Medulla oblongata (tissue), 1 donor: Measurements from ENCODE around the gene COL13A1.

Experiments used
- DNase-seq: peaks from one replicate; pipeline ENCODE4 v3.0.0-alpha.2; 2015; ENCODE audit errors: extremely low spot score

COL13A1 gene

DNA sequence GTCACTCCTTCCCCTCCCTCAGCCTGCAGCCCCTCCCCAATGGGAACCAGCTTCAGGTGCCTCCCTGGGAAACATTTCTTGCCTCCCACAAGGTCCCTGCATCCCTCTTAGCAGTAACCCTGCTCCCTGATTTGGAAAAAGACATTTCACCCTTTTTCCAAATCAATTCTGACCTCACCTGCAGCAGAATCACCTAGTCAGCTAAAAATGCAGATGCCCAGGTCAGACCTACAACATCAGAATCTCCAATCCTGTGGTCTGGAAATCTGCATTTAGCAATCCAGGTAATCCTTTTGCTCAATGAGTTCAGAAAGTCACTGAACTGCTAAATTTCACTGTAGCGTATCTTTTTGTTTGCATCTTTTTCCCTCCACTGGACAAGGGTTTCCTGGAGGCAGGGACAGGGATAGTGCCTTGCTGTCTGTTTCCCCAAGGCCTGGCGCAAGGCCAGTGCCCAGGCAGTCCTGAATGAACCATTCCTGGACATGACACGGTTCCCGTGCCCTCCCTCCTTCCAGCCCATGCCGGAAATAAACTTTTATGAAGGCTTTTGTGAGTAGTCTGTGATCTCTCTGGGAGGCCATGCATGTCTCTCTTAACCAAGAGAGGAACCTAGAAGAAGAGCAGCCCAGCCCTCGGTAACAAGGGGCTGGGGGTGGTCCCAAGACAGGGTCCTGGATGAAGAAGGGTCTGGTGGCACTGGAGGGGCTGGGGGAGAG is 44.0 kb downstream of the COL13A1 start:
- DNase-seq, result peak; percentile 30

DNA sequence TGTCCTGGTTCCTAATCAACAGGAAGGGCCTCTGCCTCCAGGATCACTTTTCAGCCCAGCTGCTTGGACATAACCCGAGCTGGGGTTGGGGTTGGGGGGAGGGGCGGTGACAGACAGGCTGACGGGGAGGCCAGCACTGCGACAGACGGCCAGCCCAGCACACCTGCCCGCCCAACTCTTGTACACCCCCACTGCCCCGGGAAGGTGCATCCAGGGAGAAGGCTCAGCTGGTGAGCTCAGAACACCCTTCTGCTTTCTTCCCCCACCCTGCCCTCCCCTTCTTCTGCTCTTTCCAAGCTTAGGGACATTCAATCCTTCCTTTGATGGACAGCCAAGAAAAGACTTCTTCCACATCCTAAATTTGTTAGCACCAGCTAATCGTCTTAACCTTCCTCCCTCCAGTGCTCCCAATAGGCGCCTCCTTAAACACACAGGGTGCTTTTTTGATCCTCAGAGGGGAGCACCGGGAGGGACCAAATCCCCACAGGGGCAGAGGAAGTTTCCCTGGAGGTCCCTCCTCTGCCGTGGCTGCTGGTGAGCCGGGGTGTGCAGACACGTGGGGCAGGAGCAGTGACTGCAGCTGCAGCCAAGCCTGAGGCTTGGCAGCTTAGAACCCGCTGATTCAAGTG is 44.7 kb downstream of the COL13A1 start:
- no peak for DNase-seq

DNA sequence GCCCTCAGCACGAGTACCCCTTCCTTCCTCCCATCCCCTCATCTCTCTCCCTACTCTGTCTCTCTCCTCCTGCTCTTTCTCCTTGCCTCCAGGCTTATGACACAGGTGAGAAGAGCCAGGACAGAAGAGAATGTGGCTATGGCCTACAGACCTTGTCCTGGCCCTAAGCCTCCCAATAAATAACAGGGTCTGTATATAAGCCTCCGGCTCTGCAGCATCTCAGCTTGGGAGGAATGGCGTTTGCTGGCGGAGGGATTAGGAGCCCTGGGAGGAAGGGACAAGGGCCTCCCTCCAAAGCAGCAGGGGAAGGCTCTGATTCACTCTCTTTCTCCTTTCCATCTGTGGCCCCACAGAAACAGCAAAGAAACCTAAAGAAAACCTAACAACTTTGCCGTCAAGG is 45.8 kb downstream of the COL13A1 start:
- DNase-seq, result no peak

DNA sequence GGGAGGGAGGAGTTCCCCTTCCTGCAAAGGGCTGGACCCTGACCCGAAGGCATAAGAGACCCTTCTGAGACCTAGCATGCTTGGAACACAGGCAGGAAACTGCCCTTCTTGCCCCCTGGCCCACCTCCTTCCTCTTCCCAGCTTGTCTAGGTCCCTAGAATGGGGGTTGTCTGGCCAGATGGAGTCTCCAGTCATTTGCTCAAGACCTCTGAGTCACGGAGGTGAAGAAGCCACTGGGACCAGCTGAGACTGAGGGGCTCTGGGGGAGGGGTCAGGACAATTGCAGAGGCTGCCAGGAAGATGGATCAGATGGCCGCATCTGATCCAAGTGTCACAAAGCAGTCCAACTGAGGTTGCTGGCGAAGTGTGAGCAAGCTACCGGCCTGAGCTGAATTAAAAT is 46.2 kb downstream of the COL13A1 start:
- no peak for DNase-seq

DNA sequence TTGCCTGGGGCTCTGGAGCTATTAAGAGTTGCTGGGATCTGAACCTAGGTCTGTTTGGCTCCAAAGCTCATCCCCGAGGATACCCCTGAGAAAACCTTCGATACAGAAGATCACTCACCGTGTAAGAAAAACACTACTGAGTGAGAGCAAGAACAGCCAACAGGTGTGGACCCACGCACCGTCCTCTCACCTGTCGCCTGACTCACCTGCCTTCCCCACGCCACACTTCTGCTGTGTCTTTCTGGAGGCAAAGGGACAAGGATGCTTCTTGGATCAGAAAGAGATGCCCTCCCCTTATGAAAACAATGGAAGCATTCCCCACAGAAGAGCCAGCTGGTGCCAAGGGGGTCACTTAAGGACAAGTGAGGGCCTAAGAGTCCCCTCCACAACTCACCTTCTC is 46.7 kb downstream of the COL13A1 start:
- no peak for DNase-seq

DNA sequence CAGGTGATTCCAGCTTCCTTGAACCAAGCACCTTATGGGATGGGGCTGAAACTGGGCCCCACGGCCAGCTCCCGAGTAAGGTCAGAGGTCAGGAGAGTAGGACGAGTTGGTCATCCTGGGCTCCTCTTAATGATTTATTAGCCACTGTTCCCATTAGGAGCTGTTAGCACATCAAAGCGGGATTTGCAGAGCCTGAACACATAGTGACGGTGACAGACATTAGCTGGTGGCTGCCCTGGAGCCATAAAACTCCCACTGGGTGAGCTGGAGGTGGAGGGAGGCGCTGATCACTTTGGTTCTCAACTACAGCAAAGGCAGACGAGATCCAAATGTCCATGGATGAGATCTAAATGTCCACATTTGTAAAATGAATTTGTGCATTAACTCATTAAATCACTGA is 48.1 kb downstream of the COL13A1 start:
- DNase-seq, result no peak

DNA sequence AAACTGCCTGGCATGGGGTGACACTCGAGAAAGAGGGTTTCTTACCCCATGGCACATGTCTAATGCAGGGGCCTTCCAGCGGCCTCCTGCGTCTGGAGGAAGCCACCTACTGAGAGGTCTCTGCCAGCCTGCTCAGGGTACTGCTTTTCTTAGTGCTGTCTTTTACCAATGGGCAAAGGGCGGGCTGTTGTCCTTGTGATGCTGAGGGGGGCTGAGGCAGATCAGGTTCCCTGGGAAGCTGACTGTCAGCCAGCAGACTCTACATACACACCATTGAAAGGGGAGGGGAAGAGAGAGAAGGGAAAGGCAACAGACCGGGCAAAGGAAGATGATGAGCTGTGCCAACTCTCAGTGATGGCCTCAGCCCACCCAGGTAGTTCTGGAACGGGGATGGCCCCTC is 48.7 kb downstream of the COL13A1 start:
- DNase-seq, result no peak

DNA sequence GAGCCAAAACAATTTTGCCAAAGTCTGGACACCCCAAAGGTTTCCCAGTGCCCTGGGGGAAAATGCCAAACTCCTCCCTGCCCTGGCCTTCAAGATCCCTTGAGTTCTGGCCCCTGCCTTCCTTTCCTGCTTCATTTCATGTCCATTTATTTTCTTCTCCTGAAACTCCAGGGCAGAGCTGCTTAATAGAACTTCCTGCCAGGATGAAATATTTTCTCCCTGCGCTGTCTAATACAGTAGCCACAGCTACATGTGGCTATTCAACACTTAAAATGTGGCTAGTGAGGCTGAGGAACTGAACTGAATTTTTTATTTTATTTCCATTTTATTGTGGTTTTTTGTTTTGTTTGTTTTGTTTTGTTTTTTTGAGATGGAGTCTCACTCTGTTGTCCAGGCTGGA is 49.6 kb downstream of the COL13A1 start:
- DNase-seq, result no peak

DNA sequence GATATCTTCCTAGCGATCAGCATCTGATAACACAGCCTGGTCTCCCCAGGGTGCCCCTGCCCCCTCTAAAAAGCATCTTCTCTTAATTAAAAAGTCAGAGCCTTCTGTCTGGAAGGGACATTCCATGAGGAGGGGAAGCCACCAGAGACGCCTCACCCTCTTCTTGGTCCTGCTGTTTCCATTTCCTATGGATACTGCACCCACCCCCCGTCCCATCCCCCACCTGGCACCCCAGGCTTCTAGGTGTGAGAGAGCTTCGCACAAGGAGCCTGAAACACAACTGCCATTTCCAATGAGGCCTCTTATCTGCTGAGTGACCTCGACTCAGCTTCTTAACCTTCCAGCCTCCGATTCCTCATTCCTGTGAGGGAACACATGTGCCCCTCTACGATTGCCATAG is 51.4 kb downstream of the COL13A1 start:
- DNase-seq, result no peak

DNA sequence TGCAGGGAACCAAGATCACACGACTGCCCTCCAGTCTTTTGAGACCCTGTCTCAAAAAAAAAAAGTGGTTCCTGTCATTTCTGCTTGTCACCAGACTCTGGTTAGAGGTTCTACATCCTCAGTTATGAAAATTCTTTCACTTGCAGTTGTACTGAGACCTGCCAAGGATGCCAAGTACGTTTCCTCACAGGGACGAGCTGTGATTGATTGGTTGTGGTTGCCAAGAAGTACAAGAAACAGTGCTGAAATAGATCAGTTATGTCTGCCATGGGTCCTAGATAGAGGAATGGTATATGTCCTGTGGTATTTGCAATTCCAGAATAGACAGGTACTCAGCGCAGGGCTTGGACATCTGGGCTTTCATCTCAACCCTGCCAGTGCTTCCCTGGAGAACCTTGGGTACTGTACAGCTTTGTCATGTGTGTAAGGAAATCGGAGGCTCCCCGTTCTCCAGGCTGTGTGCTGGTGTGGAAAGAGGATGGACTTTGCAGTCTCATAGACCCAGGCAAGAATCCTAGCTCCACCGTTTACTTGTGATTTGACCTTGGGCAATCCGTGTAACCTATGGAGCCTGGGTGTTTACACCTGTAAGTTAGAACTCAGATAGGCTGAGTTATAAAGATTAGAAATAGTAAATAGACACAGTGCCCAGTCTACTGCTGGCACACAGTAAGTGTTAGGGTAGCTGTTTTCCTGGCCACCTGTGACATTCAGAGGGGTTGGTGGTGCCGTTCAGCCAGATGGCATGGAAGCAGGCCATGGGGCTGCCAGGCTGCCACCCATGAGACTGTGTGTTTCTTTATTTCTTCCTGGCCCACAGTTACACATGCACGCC is 53.0 kb downstream of the COL13A1 start:
- no peak for DNase-seq

DNA sequence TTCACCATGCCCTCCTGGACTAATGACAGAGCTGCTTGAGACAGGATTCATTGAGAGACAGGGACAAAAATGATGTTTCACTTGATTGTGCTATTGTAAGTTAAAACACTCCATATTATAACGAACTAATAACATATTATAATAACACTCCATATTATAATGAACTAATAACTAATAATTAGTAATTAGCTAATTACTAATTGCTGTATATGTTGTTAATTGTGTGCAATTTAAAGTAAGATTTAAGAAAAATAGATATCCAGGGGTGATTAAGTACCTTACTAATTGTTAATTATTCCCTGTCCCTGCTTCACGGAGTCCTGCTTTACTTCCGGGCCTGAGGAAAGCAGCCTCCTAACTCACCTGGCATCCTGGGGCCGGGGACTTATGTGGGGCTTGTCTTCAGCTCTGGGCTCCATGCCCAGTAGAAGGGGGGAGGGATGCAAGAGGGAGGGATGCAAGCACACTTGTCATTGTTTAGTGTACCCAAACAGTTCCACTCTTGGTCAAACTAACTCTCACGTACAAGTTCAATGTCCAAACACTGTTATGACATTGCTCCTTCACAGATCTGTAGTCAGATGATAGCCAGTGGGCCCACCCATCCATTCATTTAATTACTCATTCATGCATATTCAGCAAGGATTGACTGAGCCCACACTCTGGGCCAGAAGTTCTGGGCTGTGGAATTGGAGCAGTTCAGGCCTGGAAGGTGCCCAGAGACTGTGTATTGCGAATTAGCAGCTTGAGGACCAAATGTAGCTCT is 53.8 kb downstream of the COL13A1 start:
- peak; percentile 41 for DNase-seq

DNA sequence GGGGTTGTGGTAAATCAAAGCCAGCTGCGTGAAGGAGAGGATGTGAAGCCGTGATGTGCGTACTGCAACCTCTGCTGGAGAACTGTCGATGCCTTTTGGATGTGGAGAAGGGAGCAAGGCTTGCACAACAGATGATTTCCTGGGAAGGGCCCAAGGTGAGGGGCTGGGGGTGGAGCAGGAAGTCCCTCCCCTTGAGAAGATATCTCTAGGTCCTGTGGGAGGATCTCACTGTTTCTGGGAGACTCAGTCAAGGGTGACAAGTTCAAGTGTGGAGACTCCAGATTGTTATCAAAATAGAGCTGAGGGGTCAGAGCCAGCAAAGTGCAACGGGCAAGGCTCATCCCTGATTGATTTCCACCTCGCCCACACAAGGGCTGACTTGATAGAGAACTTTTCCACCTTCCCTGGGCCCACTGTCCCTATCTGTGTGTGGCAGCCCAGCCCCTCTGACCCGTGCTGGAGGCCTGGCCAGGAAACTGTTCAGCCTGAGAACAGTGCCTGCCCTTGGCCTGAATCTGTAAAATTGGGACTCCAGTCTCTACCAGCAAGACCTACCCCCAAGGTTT is 55.0 kb downstream of the COL13A1 start:
- DNase-seq, result no peak

DNA sequence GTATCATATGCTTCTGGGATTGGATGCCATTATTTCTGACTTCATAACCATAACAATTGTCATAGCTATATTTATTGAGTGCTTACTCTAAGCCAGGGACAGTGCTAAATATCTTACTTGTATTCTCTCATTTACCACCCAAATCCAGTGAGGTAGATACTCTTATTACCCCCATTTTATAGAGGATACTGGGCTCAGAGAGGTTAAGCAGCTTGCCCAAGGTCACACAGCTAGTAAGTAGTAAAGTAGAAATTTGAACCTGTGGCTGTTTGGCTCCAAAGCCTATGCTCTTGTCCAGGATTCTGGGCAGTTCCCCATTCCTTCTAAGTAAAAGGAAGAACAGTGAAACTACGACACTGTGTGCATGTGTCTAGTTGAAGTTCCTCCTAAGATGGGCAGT is 56.5 kb downstream of the COL13A1 start:
- peak; percentile 6 for DNase-seq

DNA sequence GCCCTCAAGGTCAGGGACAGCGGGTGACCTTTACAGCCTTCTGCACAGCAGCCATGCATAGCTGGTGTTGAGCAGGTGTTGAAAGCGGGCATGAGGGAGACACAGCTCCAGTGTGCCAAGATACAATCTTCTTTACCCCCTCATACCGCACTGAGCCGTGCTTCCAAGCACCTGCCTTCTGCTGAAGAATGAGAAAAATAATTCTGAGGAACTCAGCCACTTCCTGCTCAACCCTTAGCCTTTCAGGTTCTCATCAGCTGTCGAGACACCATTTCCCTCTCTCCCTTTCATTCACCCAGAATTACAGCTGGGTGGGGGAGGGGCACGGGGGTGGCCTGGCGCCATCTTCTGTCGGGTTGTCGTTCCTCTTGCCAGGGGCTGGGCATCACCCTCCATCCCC is 58.6 kb downstream of the COL13A1 start:
- DNase-seq, result no peak

DNA sequence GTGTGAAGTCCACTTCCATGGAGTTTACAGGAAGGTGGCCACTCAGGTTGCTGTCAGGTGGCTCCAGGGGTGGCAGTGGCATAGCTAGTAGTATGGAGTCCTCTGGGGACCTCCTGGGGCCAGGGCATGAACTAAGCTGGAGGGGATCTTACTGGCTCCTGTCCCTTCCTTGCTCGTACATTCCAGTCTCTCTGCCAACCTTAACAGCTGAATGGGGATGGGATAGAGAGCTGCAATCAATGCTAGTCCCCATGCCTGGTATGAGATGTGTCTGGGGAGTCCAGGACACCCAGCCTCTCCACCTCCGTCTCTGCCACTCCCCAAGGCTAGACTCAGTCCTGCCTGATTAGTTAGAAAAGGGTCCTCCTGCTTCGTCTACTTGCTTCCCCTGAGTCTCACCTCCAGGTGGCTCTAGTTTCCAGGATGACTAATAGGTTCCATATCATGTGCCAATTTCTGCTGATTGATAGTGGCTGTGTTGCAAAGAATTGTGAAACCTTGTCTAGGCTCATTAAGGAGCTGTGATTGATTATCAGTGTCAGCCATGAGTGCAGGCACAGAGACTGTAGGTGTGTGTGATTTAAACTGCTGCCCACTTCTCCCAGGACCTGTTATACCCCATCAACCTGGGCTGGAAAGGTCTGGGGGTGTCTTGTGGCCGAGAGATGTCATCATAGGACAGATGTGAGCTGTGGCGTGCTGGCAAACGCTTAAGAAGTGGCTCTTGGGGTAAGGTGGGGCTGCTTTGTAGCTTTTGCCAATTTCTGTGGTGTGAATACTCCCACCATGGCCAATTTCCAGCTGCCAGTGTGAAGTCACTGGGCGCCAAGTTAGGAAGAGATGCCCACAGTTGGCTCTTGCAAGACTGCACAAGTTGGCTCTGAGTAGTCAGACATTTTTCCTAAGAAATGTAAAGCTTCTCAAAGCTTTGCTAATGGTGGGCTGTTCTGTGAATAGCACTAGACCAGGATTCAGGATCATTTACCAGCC is 59.8 kb downstream of the COL13A1 start:
- no peak for DNase-seq

DNA sequence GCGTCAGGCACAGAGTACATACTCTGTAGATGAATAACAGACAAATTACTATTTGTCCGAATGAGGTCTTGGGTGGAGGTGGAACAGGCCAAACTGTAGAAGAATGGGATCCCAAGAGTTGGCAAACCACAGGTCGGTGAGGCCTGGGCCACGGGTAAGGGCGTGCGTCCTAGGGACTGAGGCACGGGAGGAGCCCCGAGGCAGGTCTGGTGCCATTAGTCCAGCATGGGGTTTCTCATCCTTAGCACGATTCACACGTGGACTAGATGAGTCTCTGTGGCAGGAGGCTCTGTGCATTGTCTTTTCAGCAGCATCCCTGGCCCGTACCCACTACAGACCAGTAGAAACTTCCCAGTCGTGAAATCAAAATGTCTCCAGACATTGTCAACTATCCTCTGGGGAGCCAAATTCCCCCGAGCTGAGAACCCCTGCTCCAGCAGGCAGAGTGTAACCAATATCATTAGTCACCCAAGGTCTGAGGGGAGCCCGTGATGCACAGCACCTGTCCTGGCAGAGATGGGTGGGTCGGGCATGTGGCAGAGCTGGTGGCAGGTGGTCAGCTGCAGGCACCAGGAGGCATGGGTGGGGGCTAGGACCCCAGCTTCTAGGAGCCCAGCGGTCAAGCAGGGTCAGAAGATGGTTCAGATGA is 61.3 kb downstream of the COL13A1 start:
- no peak for DNase-seq

DNA sequence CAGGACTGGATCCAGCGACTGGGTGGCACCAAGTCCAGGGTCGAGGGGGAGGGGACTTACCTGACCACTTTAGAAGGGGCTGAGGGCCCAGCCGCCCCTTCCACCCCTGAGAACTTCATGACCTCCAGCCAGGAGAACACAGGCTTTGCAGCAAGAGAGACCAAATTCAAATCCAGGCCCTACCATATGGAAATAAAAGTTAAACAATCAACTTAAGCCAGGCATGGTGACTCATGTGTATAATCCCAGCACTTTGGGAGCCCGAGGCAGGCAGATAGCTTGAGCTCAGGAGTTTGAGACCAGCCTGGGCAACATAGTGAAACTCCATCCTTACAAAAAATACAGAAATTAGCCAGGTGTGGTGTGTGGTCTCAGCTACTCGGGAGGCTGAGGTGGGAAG is 61.9 kb downstream of the COL13A1 start:
- DNase-seq, result no peak

DNA sequence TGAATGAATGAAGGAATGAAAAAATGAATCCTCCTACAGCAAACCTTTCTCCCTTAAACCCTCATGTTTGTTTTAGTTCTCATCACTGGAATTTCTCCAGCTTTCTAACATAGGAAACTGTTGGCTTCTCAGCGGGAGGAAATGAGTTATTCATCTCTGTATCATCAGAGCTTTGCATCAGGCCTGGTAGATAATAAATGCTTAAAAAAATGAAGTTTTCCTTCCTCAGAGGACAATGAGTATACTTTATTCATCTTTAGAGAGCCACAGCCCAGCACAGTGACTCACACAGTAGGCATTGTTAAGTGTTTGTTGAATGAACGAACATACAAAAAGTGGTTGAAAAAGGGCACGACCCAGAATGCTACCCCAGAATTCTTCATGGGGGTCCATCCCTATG is 62.6 kb downstream of the COL13A1 start:
- no peak for DNase-seq

DNA sequence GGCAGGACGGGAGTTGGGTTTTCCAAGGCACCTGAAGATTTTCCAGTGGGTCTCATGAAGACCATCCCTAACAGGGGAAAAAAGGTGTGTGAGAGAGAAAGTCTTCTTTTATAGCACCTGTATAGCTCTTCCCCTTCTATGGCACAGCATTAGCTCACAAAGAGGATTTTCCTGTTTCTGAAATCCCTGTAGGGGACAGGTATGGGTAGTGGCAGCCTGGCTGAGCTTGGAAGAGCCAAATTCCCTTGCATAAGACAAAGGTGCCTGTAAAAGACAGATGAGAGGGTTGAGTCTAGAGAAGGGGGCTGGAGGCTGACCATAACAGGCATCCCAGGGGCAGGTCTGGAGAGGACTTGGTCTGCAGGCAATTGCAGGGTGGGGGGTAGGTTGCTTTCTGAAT is 63.7 kb downstream of the COL13A1 start:
- no peak for DNase-seq

DNA sequence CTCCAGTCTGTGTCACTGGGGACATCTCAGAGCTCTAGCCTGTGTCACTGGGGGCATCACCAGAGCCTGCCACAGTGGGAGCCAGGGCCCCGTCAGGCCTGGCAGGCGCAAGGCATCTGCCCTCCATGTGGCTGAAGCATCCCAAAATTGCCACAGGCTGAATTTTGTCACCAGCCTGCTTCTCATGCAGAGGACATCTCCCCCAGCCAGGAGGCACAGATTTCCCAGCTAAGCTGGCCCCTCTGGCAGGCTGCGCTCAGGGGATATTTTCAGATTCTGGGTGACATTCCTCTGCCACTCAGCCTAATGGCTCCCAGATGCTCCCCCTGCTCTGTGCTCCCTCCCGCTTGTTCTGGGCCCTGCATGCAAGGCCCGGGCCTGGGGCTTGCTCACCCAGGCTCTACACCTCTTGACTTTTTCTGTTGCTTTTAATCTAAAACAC is 64.6 kb downstream of the COL13A1 start:
- DNase-seq, result no peak
